HCT116 (cell line): ENCODE data around the gene DOCK11. TPM values are rescaled to one million over a fixed set of nuclear protein-coding genes. Genes with fewer than 3 reads are reported as not detected.

ENCODE experiments used
- ATAC-seq: fragments of 200-7000 bp; cut with Tn5 transposase; 2 replicates; pipeline ENCODE4 v1.9.1; 2020; ENCODE audit warnings: mild to moderate bottlenecking, moderate library complexity
- BruUV-seq: library from RNA; stranded (reverse); fragments of 400-500 nt; replicated peaks from 2 replicates; lab custom pipeline; 2021; lab: Mats Ljungman, UMichigan
- CTCF ChIA-PET: fragments of 300-600 bp; sonication (Branson Sonifier 250); formaldehyde crosslinking; loops from one replicate; lab custom pipeline; 2021; ENCODE audit warnings: antibody characterized with exemption; lab: Charles Lee
- POLR2A ChIA-PET: fragments of 300-600, 350-600 bp; sonication (Branson Sonifier 250); formaldehyde crosslinking; loops from one replicate; lab custom pipeline; 2021; ENCODE audit warnings: antibody characterized with exemption; lab: Charles Lee
- RAD21 ChIA-PET, 2 experiments: fragments of 300-600 bp; sonication (Branson Sonifier 250); formaldehyde crosslinking; loops; one replicate each; lab custom pipeline; 2023; ENCODE audit warnings: low total read pairs in 2 of 2; ENCODE audit not compliant: uncharacterized antibody in 2 of 2, unreplicated experiment in 2 of 2, low non-redundant PET in 1 of 2; lab: Charles Lee
- DNase-seq: peaks from one replicate; pipeline ENCODE4 v3.0.0-alpha.2; 2010; ENCODE audit warnings: low read depth, low spot score
- H2AFZ ChIP-seq: fragments of 200-600 bp; shearing (Covaris generic), sonication (generic); 2 replicates; pipeline ENCODE4 v1.6.1; 2017; ENCODE audit warnings: low read depth, mixed run types, mixed read lengths, antibody characterized with exemption, low read length; ENCODE audit not compliant: poor library complexity, severe bottlenecking
- H3K27ac ChIP-seq: 2 replicates; pipeline ENCODE4 v1.5.1; 2012; ENCODE audit warnings: low read depth, low read length
- H3K27me3 ChIP-seq: fragments of 200-600 bp; sonication (generic); 2 replicates; pipeline ENCODE4 v1.6.1; 2016; ENCODE audit warnings: mixed run types, low read length, mixed read lengths; ENCODE audit not compliant: insufficient read depth
- H3K36me3 ChIP-seq, 2 experiments: fragments of 200-500 bp in 1 of 2; fragments of 200-600 bp in 1 of 2; sonication (Bioruptor generic) in 1 of 2; sonication (generic) in 1 of 2; 2 replicates each; pipeline versions ENCODE4 v1.5.1 to v1.6.1; 2014 to 2016; ENCODE audit warnings: low read length in 2 of 2, inconsistent platforms in 1 of 2, mixed read lengths in 1 of 2, mixed run types in 1 of 2; ENCODE audit not compliant: insufficient read depth in 2 of 2, control insufficient read depth in 1 of 2
- H3K4me1 ChIP-seq, 2 experiments: fragments of 200-600 bp in 1 of 2; sonication (generic) in 1 of 2; 2 replicates each; pipeline versions ENCODE4 v1.5.1 to v1.6.1; 2012 to 2017; ENCODE audit warnings: low read length in 2 of 2, inconsistent platforms in 1 of 2, mild to moderate bottlenecking in 1 of 2, mixed read lengths in 1 of 2, mixed run types in 1 of 2, moderate library complexity in 1 of 2; ENCODE audit not compliant: insufficient read depth in 2 of 2, control insufficient read depth in 1 of 2
- H3K4me2 ChIP-seq: fragments of 200-600 bp; sonication (generic); 2 replicates; pipeline ENCODE4 v1.6.1; 2017; ENCODE audit warnings: mixed run types, low read length, mixed read lengths
- H3K4me3 ChIP-seq, 2 experiments: fragments of 200-600 bp in 1 of 2; sonication (generic) in 1 of 2; replicated peaks in 1 of 2; 2 replicates each; pipeline ENCODE4 v1.5.1; 2011 to 2016; ENCODE audit warnings: low read length in 2 of 2, control low read depth in 1 of 2, low read depth in 1 of 2, mild to moderate bottlenecking in 1 of 2, mixed read lengths in 1 of 2, mixed run types in 1 of 2
- H3K79me2 ChIP-seq: fragments of 200-600 bp; sonication (generic); 2 replicates; pipeline ENCODE4 v1.6.1; 2017; ENCODE audit warnings: mild to moderate bottlenecking, mixed run types, low read length, moderate library complexity, mixed read lengths; ENCODE audit not compliant: insufficient read depth
- H3K9ac ChIP-seq: fragments of 200-600 bp; sonication (generic); 2 replicates; pipeline ENCODE4 v1.6.1; 2016; ENCODE audit warnings: low read length, mixed read lengths
- H3K9me2 ChIP-seq: fragments of 200-600 bp; sonication (generic), shearing (Covaris generic); 2 replicates; pipeline ENCODE4 v1.6.1; 2017; ENCODE audit warnings: mixed run types, mild to moderate bottlenecking, moderate library complexity; ENCODE audit not compliant: insufficient read depth
- H3K9me3 ChIP-seq, 2 experiments: fragments of 200-500 bp in 1 of 2; fragments of 200-600 bp in 1 of 2; sonication (Bioruptor generic) in 1 of 2; sonication (generic) in 1 of 2; 2 replicates each; pipeline ENCODE4 v1.6.1; 2014 to 2017; ENCODE audit warnings: low read length in 2 of 2, mixed read lengths in 2 of 2, inconsistent platforms in 1 of 2, low read depth in 1 of 2, mild to moderate bottlenecking in 1 of 2, mixed run types in 1 of 2, moderate library complexity in 1 of 2; ENCODE audit not compliant: control insufficient read depth in 1 of 2, insufficient read depth in 1 of 2
- H4K20me1 ChIP-seq: fragments of 200-600 bp; sonication (generic), shearing (Covaris generic); 2 replicates; pipeline ENCODE4 v1.6.1; 2017; ENCODE audit warnings: mixed run types, mild to moderate bottlenecking, moderate library complexity; ENCODE audit not compliant: insufficient read depth
- CEBPB ChIP-seq: IDR thresholded peaks from 2 replicates; pipeline ENCODE4 v1.6.1; 2012; ENCODE audit warnings: low read depth
- EZH2 ChIP-seq: fragments of 200-600 bp; sonication (generic); IDR thresholded peaks from 2 replicates; pipeline ENCODE4 v1.6.1; 2017; ENCODE audit warnings: antibody characterized with exemption, mixed run types
- POLR2AphosphoS5 ChIP-seq: IDR thresholded peaks from 2 replicates; pipeline ENCODE4 v1.6.1; 2011; ENCODE audit warnings: mild to moderate bottlenecking, low read depth, low read length, moderate library complexity
- REST ChIP-seq: IDR thresholded peaks from 2 replicates; pipeline ENCODE4 v1.6.1; 2012; ENCODE audit warnings: low read depth
- YY1 ChIP-seq: IDR thresholded peaks from 2 replicates; pipeline ENCODE4 v1.6.1; 2011; ENCODE audit warnings: low read length, low read depth, moderate library complexity, mild to moderate bottlenecking; ENCODE audit not compliant: insufficient replicate concordance; ENCODE audit errors: extremely low read depth
- ZFX ChIP-seq: fragments of 450-650 bp; IDR thresholded peaks from 2 replicates; pipeline ENCODE4 v1.6.1; 2017
- intact Hi-C: fragments of 100-400 bp; cut with micrococcal nuclease; formaldehyde crosslinking; loops from 2 replicates; pipeline ENCODE4 v1.10.0; 2022
- total RNA-seq: library from RNA; stranded (reverse); gene quantifications from one replicate; pipeline ENCODE4 v1.2.1, GENCODE V29; 2021; ENCODE audit not compliant: unreplicated experiment

Gene DOCK11
- total RNA-seq, 1 experiment from 2014 or later = 0.59 TPM

- no peak for TF ChIP-seq EZH2
Measured at GRCh38 chrX:118630848-118631247, 135.2 kb downstream of the DOCK11 start (continued).

- no peak overlapping the region for H3K27ac ChIP-seq
- BruUV-seq = no TSS peak
- no peak overlapping the region for H3K9ac ChIP-seq
- no peak overlapping the region for H3K4me3 ChIP-seq
- H3K4me1 ChIP-seq = no peaks in the 10 kb centered on the region
- H3K4me2 ChIP-seq = no peak overlapping the region
- RAD21 ChIA-PET = no interaction called here
- TF ChIP-seq EZH2 = no peak
- TF ChIP-seq CEBPB = no peak
- TF ChIP-seq POLR2AphosphoS5 = no peak
- no peak for TF ChIP-seq YY1
- TF ChIP-seq REST = no peak
- TF ChIP-seq ZFX = no peak
- intact Hi-C loops = loop anchor here (10.0 kb wide), 1 partner anchor 73 kb away; no protein-coding TSS in a partner anchor
- H3K36me3 ChIP-seq = no peaks in the 10 kb centered on the region
- H2AFZ ChIP-seq = no peak overlapping the region
- DNase-seq (no peak), ATAC-seq (no peak)
- H3K79me2 ChIP-seq = no peaks in the 10 kb centered on the region
- CTCF ChIA-PET = no interaction called here
- POLR2A ChIA-PET = no interaction called here
- H3K9me3 ChIP-seq = no peaks in the 10 kb centered on the region
- no peaks in the 10 kb centered on the region for H3K9me2 ChIP-seq
- no peaks in the 10 kb centered on the region for H4K20me1 ChIP-seq
- no peaks in the 10 kb centered on the region for H3K27me3 ChIP-seq
Measured at GRCh38 chrX:118631586-118631985, 136.0 kb downstream of the DOCK11 start.
